Glomerular visceral epithelial cell (primary cell): Measurements from ENCODE around the gene PDSS2.
A peak's percentile ranks its signal among the peaks of the same experiment; 100 is the strongest.
"Not testable (repeated sequence)": the region's sequence is repeated elsewhere in the genome, so short reads cannot be mapped to it uniquely, and the experiment has no call there.

ENCODE experiments used
- DNase-seq: peaks from one replicate; pipeline ENCODE4 v3.0.0-alpha.2; 2016; ENCODE audit errors: extremely low spot score

Gene PDSS2

GRCh38 chr6:107118976-107119375 is 340.4 kb downstream of the PDSS2 start:
- no peak for DNase-seq

- not testable (repeated sequence) for DNase-seq
Measured at GRCh38 chr6:107118540-107118939, 340.8 kb downstream of the PDSS2 start.

GRCh38 chr6:107116931-107117330 is 342.4 kb downstream of the PDSS2 start:
- no peak for DNase-seq

- DNase-seq, result no peak
Measured at GRCh38 chr6:107116328-107116892, 343.0 kb downstream of the PDSS2 start.

GRCh38 chr6:107115695-107116327 is 343.6 kb downstream of the PDSS2 start:
- peak; percentile 54 for DNase-seq

- DNase-seq, result peak; percentile 33
Measured at GRCh38 chr6:107114926-107115694, 344.3 kb downstream of the PDSS2 start, which contains the start of gene BEND3. BEND3 (minus strand) TSS chr6:107115515; CDS start chr6:107099285, 16,230 bp downstream.

- DNase-seq, result peak; percentile 91
Measured at GRCh38 chr6:107114213-107114925, 345.0 kb downstream of the PDSS2 start.

GRCh38 chr6:107110200-107110599 is 349.2 kb downstream of the PDSS2 start:
- peak; percentile 57 for DNase-seq

GRCh38 chr6:107108201-107108890 is 351.0 kb downstream of the PDSS2 start:
- DNase-seq, result peak; percentile 84

- DNase-seq, result no peak
Measured at GRCh38 chr6:107107791-107108190, 351.6 kb downstream of the PDSS2 start.

GRCh38 chr6:107106165-107106564 is 353.2 kb downstream of the PDSS2 start:
- no peak for DNase-seq

GRCh38 chr6:107105511-107106116 is 353.8 kb downstream of the PDSS2 start:
- DNase-seq, result no peak

- no peak for DNase-seq
Measured at GRCh38 chr6:107103082-107103481, 356.3 kb downstream of the PDSS2 start.
